Lower lobe of right lung (tissue), 2 donors: ENCODE measurements around the gene TRIM38. TPM values are rescaled to one million over a fixed set of nuclear protein-coding genes. Genes with fewer than 3 reads are reported as not detected.

Experiments used
- ATAC-seq, 2 donors: fragments of 200-7000 bp; cut with Tn5 transposase; one replicate each; pipeline ENCODE4 v1.9.1; 2020 to 2022; ENCODE audit warnings: mild to moderate bottlenecking in 2 of 2, moderate library complexity in 2 of 2
- DNase-seq: peaks from one replicate; pipeline ENCODE4 v3.0.0-alpha.2; 2020
- H3K27ac ChIP-seq: fragments of 200-600 bp; one replicate; pipeline ENCODE4 v1.8.0; 2022
- H3K27me3 ChIP-seq: fragments of 200-600 bp; one replicate; pipeline ENCODE4 v1.8.0; 2022; ENCODE audit warnings: low read depth
- H3K36me3 ChIP-seq: fragments of 200-600 bp; one replicate; pipeline ENCODE4 v1.8.0; 2022; ENCODE audit warnings: mild to moderate bottlenecking
- H3K4me1 ChIP-seq: fragments of 200-600 bp; one replicate; pipeline ENCODE4 v1.8.0; 2022
- H3K4me3 ChIP-seq: fragments of 200-600 bp; one replicate; pipeline ENCODE4 v1.8.0; 2022; ENCODE audit warnings: mild to moderate bottlenecking
- H3K9me3 ChIP-seq: fragments of 200-600 bp; one replicate; pipeline ENCODE4 v1.8.0; 2022
- CTCF ChIP-seq: fragments of 200-600 bp; IDR thresholded peaks from one replicate; pipeline ENCODE4 v1.8.0; 2022; ENCODE audit warnings: antibody characterized with exemption, mild to moderate bottlenecking
- intact Hi-C: fragments of 100-400 bp; cut with DNase I; formaldehyde crosslinking; loops from one replicate; pipeline ENCODE4 v1.11.0; 2022
- total RNA-seq: library from RNA; stranded (reverse); fragmentation: NEBNext Ultra II Directional; extraction: Animal tissue kit (Norgen Biotek cat#: 25700); gene quantifications from one replicate; pipeline ENCODE4 v1.2.1, GENCODE V29; 2021
- donor health status: DM: no; HTN: yes; CAD: no; lungs with severe emphysema.

The TRIM38 gene
- total RNA-seq, 1 donor from 2014 or later: 23.0 TPM

DNA sequence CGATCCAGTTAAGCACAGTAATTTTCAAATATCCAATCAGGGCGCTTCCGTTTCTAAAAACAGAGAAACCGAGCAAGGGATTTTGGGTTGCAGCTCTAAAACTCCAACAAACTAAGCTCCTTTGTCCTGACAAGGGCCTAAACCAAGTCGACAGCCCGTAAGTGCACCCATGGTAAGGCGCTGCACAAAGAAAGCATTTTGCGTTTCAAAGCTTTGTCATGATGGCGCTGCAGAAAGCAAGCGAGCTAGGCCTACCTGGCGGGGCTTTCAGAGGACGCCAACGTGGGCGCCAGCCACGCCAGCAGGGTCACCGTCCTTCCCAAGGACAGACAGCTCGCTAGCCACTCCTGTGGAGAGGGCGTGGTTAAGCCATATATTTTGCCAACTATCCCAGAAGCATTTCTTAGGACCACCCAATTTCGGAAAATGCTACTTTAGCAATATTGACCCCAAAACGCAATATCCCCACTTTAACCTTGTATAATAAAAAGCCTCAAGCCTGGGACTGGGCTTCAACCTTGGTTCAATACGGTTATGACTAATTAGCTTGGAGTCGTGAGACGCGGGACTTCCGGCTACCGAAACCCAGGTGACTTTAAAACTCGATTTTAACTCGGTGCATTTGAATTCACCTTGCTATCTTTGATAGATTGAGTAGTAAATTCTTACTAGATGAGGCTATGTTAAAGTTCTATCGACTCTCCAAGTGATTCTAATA lies 53.8 kb downstream of the TRIM38 start:
- peak overlapping the region; percentile 72 for H3K27ac ChIP-seq
- no peak for DNase-seq
- intact Hi-C loops: no loop called here
- no peaks in the 10 kb centered on the region for H3K27me3 ChIP-seq
- H3K4me1 ChIP-seq: no peaks in the 10 kb centered on the region
- H3K9me3 ChIP-seq: no peaks in the 10 kb centered on the region
- no peak for ATAC-seq
- peak overlapping the region; percentile 40 for H3K4me3 ChIP-seq
- TF ChIP-seq CTCF: no peak
- no peaks in the 10 kb centered on the region for H3K36me3 ChIP-seq

GRCh38 chr6:26016963-26017631 lies 54.5 kb downstream of the TRIM38 start:
- Histone ChIP-seq H3K4me1 (no peaks in the 10 kb centered on the region), H3K4me3 (peak overlapping the region; percentile 40), H3K9me3 (no peaks in the 10 kb centered on the region), H3K27ac (peak overlapping the region; percentile 72), H3K36me3 (no peaks in the 10 kb centered on the region), H3K27me3 (no peaks in the 10 kb centered on the region)
- no peak for ATAC-seq
- no peak for DNase-seq
- intact Hi-C loops: no loop called here
- TF ChIP-seq CTCF: no peak

GRCh38 chr6:26017632-26017966 lies 55.0 kb downstream of the TRIM38 start:
- peak; percentile 25 for TF ChIP-seq CTCF
- no peaks in the 10 kb centered on the region for H3K9me3 ChIP-seq
- no peaks in the 10 kb centered on the region for H3K36me3 ChIP-seq
- H3K27me3 ChIP-seq: no peaks in the 10 kb centered on the region
- peaks cover 3% of the 10 kb centered on the region for H3K4me1 ChIP-seq
- peak overlapping the region; percentile 72 for H3K27ac ChIP-seq
- H3K4me3 ChIP-seq: peak overlapping the region; percentile 40
- ATAC-seq: peak in 1 of 2 donors; percentile 1
- DNase-seq: peak; percentile 61
- intact Hi-C loops: no loop called here

- TF ChIP-seq CTCF: no peak
- H3K27ac ChIP-seq: no peak overlapping the region
- peaks cover 6% of the 10 kb centered on the region for H3K4me1 ChIP-seq
- H3K4me3 ChIP-seq: no peak overlapping the region
- DNase-seq: no peak
- intact Hi-C loops: no loop called here
- H3K9me3 ChIP-seq: no peaks in the 10 kb centered on the region
- no peaks in the 10 kb centered on the region for H3K36me3 ChIP-seq
- no peaks in the 10 kb centered on the region for H3K27me3 ChIP-seq
- ATAC-seq: no peak
Measured at GRCh38 chr6:26019261-26019830, 56.7 kb downstream of the TRIM38 start.

- H3K4me3 ChIP-seq: peak overlapping the region; percentile 68
- no peaks in the 10 kb centered on the region for H3K9me3 ChIP-seq
- ATAC-seq (no peak), DNase-seq (no peak)
- no peak for TF ChIP-seq CTCF
- intact Hi-C loops: no loop called here
- no peaks in the 10 kb centered on the region for H3K27me3 ChIP-seq
- H3K36me3 ChIP-seq: no peaks in the 10 kb centered on the region
- peaks cover 6% of the 10 kb centered on the region for H3K4me1 ChIP-seq
- peak overlapping the region; percentile 98 for H3K27ac ChIP-seq
Measured at GRCh38 chr6:26019967-26020328, 57.3 kb downstream of the TRIM38 start.
